DND-41 (cell line): ENCODE results near the gene MINDY4.

Experiments used
- CTCF ChIP-seq: IDR thresholded peaks from 2 replicates; pipeline ENCODE4 v1.5.1; 2012; ENCODE audit warnings: borderline replicate concordance, low read length, moderate library complexity, mild to moderate bottlenecking; ENCODE audit not compliant: poor library complexity, severe bottlenecking; ENCODE audit errors: extremely low read depth
- EZH2 ChIP-seq: IDR thresholded peaks from 3 replicates; pipeline ENCODE4 v1.6.1; 2012; ENCODE audit warnings: borderline replicate concordance, low read depth, mild to moderate bottlenecking, moderate library complexity, low read length, inconsistent platforms; ENCODE audit not compliant: severe bottlenecking

- TF ChIP-seq CTCF = no peak
- no peak for TF ChIP-seq EZH2
Observed at GRCh38 chr7:30855936-30856335, 84.7 kb downstream of the MINDY4 start.
